HepG2 (cell line): ENCODE measurements around the gene CYSRT1.

Experiments used
- BRCA1 ChIP-seq: sonication (generic); formaldehyde crosslinking; IDR thresholded peaks from 2 replicates; pipeline ENCODE4 v1.4.0; 2020; ENCODE audit warnings: missing genetic modification reagents
- CEBPB ChIP-seq: IDR thresholded peaks from 2 replicates; pipeline ENCODE4 v1.6.1; 2011; ENCODE audit warnings: low read depth, low read length, improper control_type of control experiment, borderline replicate concordance
- FOXA1 ChIP-seq, 2 experiments: fragments of 450-650 bp in 1 of 2; sonication (generic) in 1 of 2; formaldehyde crosslinking in 1 of 2; IDR thresholded peaks; 2 replicates each; pipeline versions ENCODE4 v1.4.0 to v1.6.1; 2016 to 2020; ENCODE audit warnings: missing genetic modification reagents in 1 of 2
- HNRNPLL ChIP-seq: fragments of 200-400 bp; formaldehyde crosslinking; IDR thresholded peaks from 2 replicates; pipeline ENCODE4 v1.6.1; 2017; ENCODE audit warnings: mild to moderate bottlenecking, low read depth, low read length; ENCODE audit not compliant: poor library complexity, severe bottlenecking
- POLR2A ChIP-seq, 2 experiments: IDR thresholded peaks; 2 replicates each; pipeline ENCODE4 v1.6.1; 2011; ENCODE audit warnings: low read depth in 2 of 2, low read length in 2 of 2, mild to moderate bottlenecking in 1 of 2, moderate library complexity in 1 of 2; ENCODE audit not compliant: insufficient read depth in 1 of 2
- POLR2AphosphoS5 ChIP-seq: IDR thresholded peaks from 2 replicates; pipeline ENCODE4 v1.6.1; 2012; ENCODE audit warnings: low read depth, low read length
- RARG ChIP-seq: sonication (generic); formaldehyde crosslinking; IDR thresholded peaks from 2 replicates; pipeline ENCODE4 v1.4.0; 2020; ENCODE audit warnings: low read depth, mild to moderate bottlenecking, missing genetic modification reagents
- SP4 ChIP-seq: sonication (generic); formaldehyde crosslinking; IDR thresholded peaks from 2 replicates; pipeline ENCODE4 v1.8.1; 2023; ENCODE audit warnings: mild to moderate bottlenecking, missing genetic modification reagents
- TAF1 ChIP-seq: sonication (generic); formaldehyde crosslinking; IDR thresholded peaks from 2 replicates; pipeline ENCODE4 v1.4.0; 2020; ENCODE audit warnings: missing genetic modification reagents
- ZNF878 ChIP-seq: sonication (generic); formaldehyde crosslinking; IDR thresholded peaks from 2 replicates; pipeline ENCODE4 v1.8.1; 2023; ENCODE audit warnings: mild to moderate bottlenecking, missing genetic modification reagents, moderate library complexity
- TF ChIP-seq, protein P1 (sequence below): IDR thresholded peaks from 2 replicates; pipeline ENCODE4 v1.6.1; 2012; ENCODE audit warnings: inconsistent platforms
- TF ChIP-seq, protein P2 (sequence below): sonication (generic); formaldehyde crosslinking; IDR thresholded peaks from 2 replicates; pipeline ENCODE4 v1.9.0; 2022; ENCODE audit warnings: low read depth, missing genetic modification reagents

DNA sequence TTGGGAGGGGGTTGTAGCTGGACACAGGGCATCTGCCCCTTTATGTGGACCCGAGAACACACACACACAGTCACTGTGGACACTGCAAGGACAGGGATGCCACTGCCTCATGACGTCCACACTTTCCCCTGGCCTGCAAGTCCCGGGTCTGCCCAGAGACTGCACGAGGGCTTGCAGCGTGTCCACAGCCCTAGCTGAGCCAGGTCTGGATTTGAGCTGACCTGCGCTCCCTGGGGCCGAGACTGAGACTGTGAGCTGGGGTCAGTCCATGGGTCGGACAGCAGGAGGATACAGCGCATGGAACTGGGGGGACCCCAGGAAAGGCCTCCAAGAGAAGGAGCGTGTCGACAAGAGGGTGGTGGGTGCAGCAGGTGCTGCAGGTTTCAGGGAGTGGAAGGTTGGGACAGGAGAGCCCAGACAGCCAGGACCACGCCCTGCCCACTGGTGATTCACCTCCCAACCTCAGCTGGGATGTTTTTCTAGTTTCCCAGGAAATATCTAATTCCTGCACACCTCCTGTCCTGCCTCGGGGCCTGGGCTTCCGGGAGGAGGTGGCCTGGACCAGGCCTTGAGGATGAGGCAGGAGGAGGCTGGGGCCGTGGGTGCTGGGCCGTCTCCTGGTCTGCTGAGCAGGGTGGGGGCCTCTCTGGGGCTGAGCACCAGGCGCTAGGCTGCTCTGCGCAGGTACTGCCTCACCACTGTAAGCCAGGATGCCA, 1.5 kb downstream of the CYSRT1 start:
- TF ChIP-seq POLR2A (IDR thresholded peaks at IDR 0.05; ENCODE audit: insufficient read depth in 1 of 2, low read depth in 2 of 2, low read length in 2 of 2) = peak in 1 of 2 experiments; percentile 44; a peak in 1 of 4 replicates
- TF ChIP-seq, protein P1, sequence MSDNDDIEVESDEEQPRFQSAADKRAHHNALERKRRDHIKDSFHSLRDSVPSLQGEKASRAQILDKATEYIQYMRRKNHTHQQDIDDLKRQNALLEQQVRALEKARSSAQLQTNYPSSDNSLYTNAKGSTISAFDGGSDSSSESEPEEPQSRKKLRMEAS = no peak
- no peak for TF ChIP-seq TAF1 (CRISPR knock-in tag)
- TF ChIP-seq, protein P2, sequence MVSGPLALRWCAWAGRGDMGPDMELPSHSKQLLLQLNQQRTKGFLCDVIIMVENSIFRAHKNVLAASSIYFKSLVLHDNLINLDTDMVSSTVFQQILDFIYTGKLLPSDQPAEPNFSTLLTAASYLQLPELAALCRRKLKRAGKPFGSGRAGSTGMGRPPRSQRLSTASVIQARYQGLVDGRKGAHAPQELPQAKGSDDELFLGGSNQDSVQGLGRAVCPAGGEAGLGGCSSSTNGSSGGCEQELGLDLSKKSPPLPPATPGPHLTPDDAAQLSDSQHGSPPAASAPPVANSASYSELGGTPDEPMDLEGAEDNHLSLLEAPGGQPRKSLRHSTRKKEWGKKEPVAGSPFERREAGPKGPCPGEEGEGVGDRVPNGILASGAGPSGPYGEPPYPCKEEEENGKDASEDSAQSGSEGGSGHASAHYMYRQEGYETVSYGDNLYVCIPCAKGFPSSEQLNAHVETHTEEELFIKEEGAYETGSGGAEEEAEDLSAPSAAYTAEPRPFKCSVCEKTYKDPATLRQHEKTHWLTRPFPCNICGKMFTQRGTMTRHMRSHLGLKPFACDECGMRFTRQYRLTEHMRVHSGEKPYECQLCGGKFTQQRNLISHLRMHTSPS = no peak
- no peak for TF ChIP-seq RARG (CRISPR knock-in tag)
- TF ChIP-seq SP4 (CRISPR knock-in tag) = no peak
- 0 out of 2 replicates have a peak, but pooled peaks have one; percentile 16 for TF ChIP-seq POLR2AphosphoS5
- no peak for TF ChIP-seq FOXA1 (IDR thresholded peaks at IDR 0.05)
- no peak for TF ChIP-seq FOXA1 (CRISPR knock-in tag; IDR thresholded peaks at IDR 0.05)
- no peak for TF ChIP-seq BRCA1 (CRISPR knock-in tag)
- TF ChIP-seq ZNF878 (CRISPR knock-in tag) = no peak
- no peak for TF ChIP-seq CEBPB
- no peak for TF ChIP-seq HNRNPLL
